NB4 (cell line): ENCODE results near the gene RPL4.
"Not testable (repeated sequence)": the region's sequence is repeated elsewhere in the genome, so short reads cannot be mapped to it uniquely, and the experiment has no call there.

Experiments used
- TF ChIP-seq, protein P1 (sequence below): IDR thresholded peaks from one replicate; pipeline ENCODE4 v1.5.1; 2012; ENCODE audit warnings: low read depth, low read length
- TF ChIP-seq, protein P2 (sequence below): IDR thresholded peaks from 2 replicates; pipeline ENCODE4 v1.6.1; 2011; ENCODE audit warnings: low read depth, low read length

DNA sequence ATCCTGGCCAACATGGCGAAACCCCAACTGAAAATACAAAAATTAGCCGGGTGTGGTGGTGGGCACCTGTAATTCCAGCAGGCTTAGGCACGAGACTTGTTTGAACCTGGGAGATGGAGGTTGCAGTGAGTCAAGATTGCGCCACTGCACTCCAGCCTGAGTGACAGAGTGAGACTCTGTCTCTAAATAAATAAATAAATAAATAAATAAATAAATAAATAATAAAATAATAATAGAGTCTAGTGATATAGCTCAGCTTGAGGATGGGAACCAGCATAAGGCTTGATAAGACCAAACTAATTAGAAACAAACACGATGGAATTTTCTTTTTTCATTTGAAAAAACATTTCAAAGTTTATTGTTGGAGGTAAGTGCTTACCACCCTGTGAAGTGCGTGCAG lies 43.4 kb downstream of the RPL4 start:
- TF ChIP-seq, protein P1, sequence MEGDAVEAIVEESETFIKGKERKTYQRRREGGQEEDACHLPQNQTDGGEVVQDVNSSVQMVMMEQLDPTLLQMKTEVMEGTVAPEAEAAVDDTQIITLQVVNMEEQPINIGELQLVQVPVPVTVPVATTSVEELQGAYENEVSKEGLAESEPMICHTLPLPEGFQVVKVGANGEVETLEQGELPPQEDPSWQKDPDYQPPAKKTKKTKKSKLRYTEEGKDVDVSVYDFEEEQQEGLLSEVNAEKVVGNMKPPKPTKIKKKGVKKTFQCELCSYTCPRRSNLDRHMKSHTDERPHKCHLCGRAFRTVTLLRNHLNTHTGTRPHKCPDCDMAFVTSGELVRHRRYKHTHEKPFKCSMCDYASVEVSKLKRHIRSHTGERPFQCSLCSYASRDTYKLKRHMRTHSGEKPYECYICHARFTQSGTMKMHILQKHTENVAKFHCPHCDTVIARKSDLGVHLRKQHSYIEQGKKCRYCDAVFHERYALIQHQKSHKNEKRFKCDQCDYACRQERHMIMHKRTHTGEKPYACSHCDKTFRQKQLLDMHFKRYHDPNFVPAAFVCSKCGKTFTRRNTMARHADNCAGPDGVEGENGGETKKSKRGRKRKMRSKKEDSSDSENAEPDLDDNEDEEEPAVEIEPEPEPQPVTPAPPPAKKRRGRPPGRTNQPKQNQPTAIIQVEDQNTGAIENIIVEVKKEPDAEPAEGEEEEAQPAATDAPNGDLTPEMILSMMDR, result not testable (repeated sequence)
- TF ChIP-seq, protein P2, sequence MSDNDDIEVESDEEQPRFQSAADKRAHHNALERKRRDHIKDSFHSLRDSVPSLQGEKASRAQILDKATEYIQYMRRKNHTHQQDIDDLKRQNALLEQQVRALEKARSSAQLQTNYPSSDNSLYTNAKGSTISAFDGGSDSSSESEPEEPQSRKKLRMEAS, result not testable (repeated sequence)
